IPS DF 6.9 (cell line): ENCODE measurements around the gene NXPE1.

Experiments used
- DNase-seq: peaks from one replicate; pipeline ENCODE4 v3.0.0-alpha.2; 2013; ENCODE audit warnings: low read depth, low spot score
- H3K27ac ChIP-seq: one replicate; pipeline ENCODE4 v1.5.1; 2013; ENCODE audit warnings: low read length, control low read depth
- H3K27me3 ChIP-seq: 2 replicates; pipeline ENCODE4 v1.6.1; 2013; ENCODE audit warnings: mild to moderate bottlenecking, low read length; ENCODE audit not compliant: control insufficient read depth, insufficient read depth
- H3K36me3 ChIP-seq: 2 replicates; pipeline ENCODE4 v1.6.1; 2013; ENCODE audit warnings: low read length; ENCODE audit not compliant: control insufficient read depth, insufficient read depth
- H3K4me1 ChIP-seq: 2 replicates; pipeline ENCODE4 v1.6.1; 2013; ENCODE audit warnings: low read length; ENCODE audit not compliant: control insufficient read depth, insufficient read depth
- H3K4me3 ChIP-seq: 2 replicates; pipeline ENCODE4 v1.5.1; 2013; ENCODE audit warnings: mild to moderate bottlenecking, low read length
- H3K9me3 ChIP-seq: 2 replicates; pipeline ENCODE4 v1.6.1; 2013; ENCODE audit warnings: low read length, inconsistent platforms; ENCODE audit not compliant: control insufficient read depth, insufficient read depth
- WGBS: extraction: QIAGEN DNeasy Blood & Tissue Kit; methylation state at CpG from one replicate; pipeline ENCODE4 v1.1.7; 2013; ENCODE audit warnings: mixed read lengths, missing lambda C conversion rate; ENCODE audit not compliant: insufficient read length, insufficient coverage; 5-methylcytosine and 5-hydroxymethylcytosine counted together

NXPE1 gene

GRCh38 chr11:114499756-114500155 lies 59.9 kb downstream of the NXPE1 start:
- Histone ChIP-seq H3K36me3 (no peaks in the 10 kb centered on the region), H3K27me3 (no peaks in the 10 kb centered on the region), H3K4me3 (no peak overlapping the region), H3K9me3 (no peaks in the 10 kb centered on the region), H3K4me1 (no peaks in the 10 kb centered on the region), H3K27ac (no peak overlapping the region)
- DNase-seq: no peak

GRCh38 chr11:114496915-114497314 lies 62.8 kb downstream of the NXPE1 start:
- no peaks in the 10 kb centered on the region for H3K27me3 ChIP-seq
- no peak overlapping the region for H3K4me3 ChIP-seq
- no peak overlapping the region for H3K27ac ChIP-seq
- H3K36me3 ChIP-seq: no peaks in the 10 kb centered on the region
- no CpG with 5 or more reads among the region's 3 CpGs for WGBS
- H3K9me3 ChIP-seq: no peaks in the 10 kb centered on the region
- DNase-seq: no peak
- H3K4me1 ChIP-seq: no peaks in the 10 kb centered on the region

- H3K36me3 ChIP-seq: no peaks in the 10 kb centered on the region
- DNase-seq: no peak
- H3K9me3 ChIP-seq: no peaks in the 10 kb centered on the region; the same call in 1 of the 2 replicates
- H3K4me1 ChIP-seq: peaks cover 5% of the 10 kb centered on the region; the same call in 1 of the 2 replicates
- H3K27me3 ChIP-seq: no peaks in the 10 kb centered on the region
- no CpG with 5 or more reads among the region's 2 CpGs for WGBS
- no peak overlapping the region for H3K27ac ChIP-seq
- no peak overlapping the region for H3K4me3 ChIP-seq
These were observed 75.8 kb downstream of the NXPE1 start for GRCh38 chr11:114483929-114484328.

GRCh38 chr11:114482114-114482513 lies 77.6 kb downstream of the NXPE1 start:
- Histone ChIP-seq H3K27me3 (no peaks in the 10 kb centered on the region), H3K4me1 (peaks cover 7% of the 10 kb centered on the region; the same call in 1 of the 2 replicates), H3K36me3 (no peaks in the 10 kb centered on the region), H3K4me3 (no peak overlapping the region), H3K27ac (no peak overlapping the region), H3K9me3 (no peaks in the 10 kb centered on the region; the same call in 1 of the 2 replicates)
- no peak for DNase-seq
- WGBS: no CpG with 5 or more reads among the region's 1 CpG

GRCh38 chr11:114479331-114479730 lies 80.3 kb downstream of the NXPE1 start:
- Histone ChIP-seq H3K9me3 (no peaks in the 10 kb centered on the region; the same call in 1 of the 2 replicates), H3K27me3 (no peaks in the 10 kb centered on the region), H3K4me3 (no peak overlapping the region), H3K27ac (peak overlapping the region; percentile 91), H3K36me3 (no peaks in the 10 kb centered on the region), H3K4me1 (peaks cover 7% of the 10 kb centered on the region; the same call in 1 of the 2 replicates)
- no peak for DNase-seq
- WGBS: no CpG with 5 or more reads among the region's 1 CpG

GRCh38 chr11:114478768-114479167 lies 80.9 kb downstream of the NXPE1 start:
- Histone ChIP-seq H3K27me3 (no peaks in the 10 kb centered on the region), H3K27ac (peak overlapping the region; percentile 91), H3K4me1 (peaks cover 6% of the 10 kb centered on the region; the same call in 1 of the 2 replicates), H3K4me3 (no peak overlapping the region), H3K36me3 (no peaks in the 10 kb centered on the region), H3K9me3 (no peaks in the 10 kb centered on the region; the same call in 1 of the 2 replicates)
- DNase-seq: no peak
- no CpG with 5 or more reads among the region's 4 CpGs for WGBS

- Histone ChIP-seq H3K4me1 (peaks cover 5% of the 10 kb centered on the region; the same call in 1 of the 2 replicates), H3K36me3 (no peaks in the 10 kb centered on the region), H3K27ac (no peak overlapping the region), H3K4me3 (no peak overlapping the region), H3K27me3 (no peaks in the 10 kb centered on the region), H3K9me3 (no peaks in the 10 kb centered on the region; the same call in 1 of the 2 replicates)
- WGBS: no CpG with 5 or more reads among the region's 2 CpGs
- DNase-seq: no peak
These were observed 81.7 kb downstream of the NXPE1 start for GRCh38 chr11:114478001-114478410.

GRCh38 chr11:114472661-114473060 lies 87.0 kb downstream of the NXPE1 start:
- H3K27ac ChIP-seq: no peak overlapping the region
- no peaks in the 10 kb centered on the region for H3K36me3 ChIP-seq
- H3K9me3 ChIP-seq: no peaks in the 10 kb centered on the region
- no peak for DNase-seq
- no peaks in the 10 kb centered on the region for H3K4me1 ChIP-seq
- no peaks in the 10 kb centered on the region for H3K27me3 ChIP-seq
- no peak overlapping the region for H3K4me3 ChIP-seq
- WGBS: no CpG with 5 or more reads among the region's 2 CpGs
